Measurements from ENCODE around the gene GALNT17. TPM values are rescaled to one million over a fixed set of nuclear protein-coding genes. Genes with fewer than 3 reads are reported as not detected.

GALNT17 gene
- total RNA-seq, 1 donor from 2014 or later: 2.7 TPM

DNA sequence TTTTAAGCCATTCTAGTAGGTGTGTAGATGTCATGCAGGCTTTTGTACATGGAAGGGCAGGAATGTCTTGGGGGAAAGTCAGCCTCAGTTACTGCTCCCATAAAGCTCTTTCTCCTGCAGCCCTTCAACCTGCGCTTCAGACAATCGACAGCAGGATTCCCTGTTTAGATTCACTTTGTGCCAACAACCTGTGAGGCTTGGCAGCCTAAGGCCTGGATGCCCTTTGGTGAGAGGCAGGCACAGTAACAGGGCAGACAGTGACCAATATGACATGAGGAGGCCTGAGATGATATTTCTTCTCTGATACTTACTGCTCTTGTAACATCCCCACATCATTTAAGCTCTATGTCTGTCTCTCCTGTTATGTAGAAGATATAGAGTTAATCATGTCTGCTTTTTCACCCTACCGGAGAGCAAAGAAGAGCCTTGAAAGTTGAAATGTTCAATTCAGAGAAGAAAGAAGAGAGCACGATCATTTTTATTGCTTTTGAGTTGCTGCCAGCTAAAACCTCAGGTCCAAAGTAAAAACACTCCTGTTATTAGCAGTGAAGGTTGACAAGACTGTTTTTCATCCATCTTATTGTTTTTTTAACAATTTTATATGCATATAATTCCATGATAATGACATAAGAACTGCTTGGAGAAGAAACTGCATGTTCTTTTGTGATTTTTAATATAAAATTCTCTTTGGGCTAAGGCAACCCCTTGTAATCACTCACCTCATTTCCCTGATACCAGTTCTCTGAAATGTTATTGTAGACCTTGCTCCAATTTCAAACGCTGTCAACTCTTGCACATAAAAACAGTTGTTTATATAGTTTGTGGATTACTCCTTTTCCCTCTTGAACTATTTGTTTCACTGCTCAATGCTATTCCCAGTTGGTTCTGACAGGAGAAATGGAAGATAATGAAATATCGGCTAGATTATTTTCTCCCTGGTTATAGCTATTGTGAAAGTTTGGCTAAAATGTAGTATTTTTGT is 140.9 kb downstream of the GALNT17 start:
- H3K36me3 Mint-ChIP-seq: no peaks in the 10 kb centered on the region
- no peak for DNase-seq (ENCODE audit: low spot score in 2 of 2, unreplicated experiment in 2 of 2)

DNA sequence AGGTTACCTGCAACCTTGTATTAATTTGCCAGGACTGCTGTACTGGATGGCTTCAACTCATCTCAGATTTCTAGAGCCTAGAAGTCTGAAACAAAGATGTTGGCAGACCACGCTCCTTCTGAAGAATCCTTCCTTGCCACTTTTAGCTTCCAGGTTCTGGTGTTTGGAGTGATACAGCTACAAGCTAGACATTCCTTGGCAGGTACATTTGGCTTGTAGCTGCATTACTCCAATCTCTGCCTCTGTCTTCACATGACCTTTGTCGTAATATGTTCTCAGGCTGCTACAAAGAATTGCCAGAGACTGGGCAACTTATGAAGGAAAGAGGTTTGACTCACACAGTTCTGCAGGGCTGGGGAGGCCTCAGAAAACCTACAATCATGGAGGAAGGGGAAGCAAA is 146.3 kb downstream of the GALNT17 start:
- Mint-ChIP-seq H3K27me3 (ENCODE audit: low read depth) (peaks cover 11% of the 10 kb centered on the region), H3K27ac (no peak overlapping the region), H3K36me3 (no peaks in the 10 kb centered on the region), H3K4me1 (peaks cover 8% of the 10 kb centered on the region), H3K9me3 (no peaks in the 10 kb centered on the region), H3K4me3 (no peak overlapping the region)
- TF ChIP-seq, protein P1, sequence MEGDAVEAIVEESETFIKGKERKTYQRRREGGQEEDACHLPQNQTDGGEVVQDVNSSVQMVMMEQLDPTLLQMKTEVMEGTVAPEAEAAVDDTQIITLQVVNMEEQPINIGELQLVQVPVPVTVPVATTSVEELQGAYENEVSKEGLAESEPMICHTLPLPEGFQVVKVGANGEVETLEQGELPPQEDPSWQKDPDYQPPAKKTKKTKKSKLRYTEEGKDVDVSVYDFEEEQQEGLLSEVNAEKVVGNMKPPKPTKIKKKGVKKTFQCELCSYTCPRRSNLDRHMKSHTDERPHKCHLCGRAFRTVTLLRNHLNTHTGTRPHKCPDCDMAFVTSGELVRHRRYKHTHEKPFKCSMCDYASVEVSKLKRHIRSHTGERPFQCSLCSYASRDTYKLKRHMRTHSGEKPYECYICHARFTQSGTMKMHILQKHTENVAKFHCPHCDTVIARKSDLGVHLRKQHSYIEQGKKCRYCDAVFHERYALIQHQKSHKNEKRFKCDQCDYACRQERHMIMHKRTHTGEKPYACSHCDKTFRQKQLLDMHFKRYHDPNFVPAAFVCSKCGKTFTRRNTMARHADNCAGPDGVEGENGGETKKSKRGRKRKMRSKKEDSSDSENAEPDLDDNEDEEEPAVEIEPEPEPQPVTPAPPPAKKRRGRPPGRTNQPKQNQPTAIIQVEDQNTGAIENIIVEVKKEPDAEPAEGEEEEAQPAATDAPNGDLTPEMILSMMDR (IDR thresholded peaks at IDR 0.05; ENCODE audit: unreplicated experiment): no peak
- DNase-seq (ENCODE audit: low spot score in 2 of 2, unreplicated experiment in 2 of 2): no peak

More for the DNA sequence above, 140.9 kb downstream of the GALNT17 start:
- H3K4me1 Mint-ChIP-seq: peaks cover 44% of the 10 kb centered on the region
- H3K9me3 Mint-ChIP-seq: no peaks in the 10 kb centered on the region
- TF ChIP-seq, protein P1 (IDR thresholded peaks at IDR 0.05; ENCODE audit: unreplicated experiment): no peak
- H3K4me3 Mint-ChIP-seq: no peak overlapping the region
- H3K27me3 Mint-ChIP-seq (ENCODE audit: low read depth): peaks cover 1% of the 10 kb centered on the region
- H3K27ac Mint-ChIP-seq: peak overlapping the region; percentile 90

DNA sequence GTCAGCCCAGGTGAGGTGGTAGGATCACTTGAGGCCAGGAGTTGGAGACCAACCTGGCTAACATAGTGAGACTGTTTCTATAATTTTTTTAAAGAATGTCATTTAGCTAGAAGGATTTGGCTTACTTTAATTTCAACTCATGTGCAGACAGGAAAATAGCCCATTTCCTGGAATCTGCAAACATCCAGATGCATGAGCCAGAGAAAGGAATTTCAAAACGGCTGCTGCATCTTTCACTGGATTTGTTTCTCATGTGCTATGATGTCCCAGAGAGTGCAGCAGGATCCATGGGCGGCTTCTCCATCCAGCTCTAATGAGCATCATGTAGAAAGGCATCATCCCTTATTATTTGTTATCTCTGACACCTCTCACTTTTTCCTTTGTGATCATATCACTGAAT is 149.3 kb downstream of the GALNT17 start:
- Mint-ChIP-seq H3K27me3 (ENCODE audit: low read depth) (peaks cover 11% of the 10 kb centered on the region), H3K27ac (no peak overlapping the region), H3K4me1 (peaks cover 10% of the 10 kb centered on the region), H3K4me3 (no peak overlapping the region), H3K9me3 (no peaks in the 10 kb centered on the region), H3K36me3 (no peaks in the 10 kb centered on the region)
- TF ChIP-seq, protein P1 (IDR thresholded peaks at IDR 0.05; ENCODE audit: unreplicated experiment): no peak
- DNase-seq (ENCODE audit: low spot score in 2 of 2, unreplicated experiment in 2 of 2): no peak

DNA sequence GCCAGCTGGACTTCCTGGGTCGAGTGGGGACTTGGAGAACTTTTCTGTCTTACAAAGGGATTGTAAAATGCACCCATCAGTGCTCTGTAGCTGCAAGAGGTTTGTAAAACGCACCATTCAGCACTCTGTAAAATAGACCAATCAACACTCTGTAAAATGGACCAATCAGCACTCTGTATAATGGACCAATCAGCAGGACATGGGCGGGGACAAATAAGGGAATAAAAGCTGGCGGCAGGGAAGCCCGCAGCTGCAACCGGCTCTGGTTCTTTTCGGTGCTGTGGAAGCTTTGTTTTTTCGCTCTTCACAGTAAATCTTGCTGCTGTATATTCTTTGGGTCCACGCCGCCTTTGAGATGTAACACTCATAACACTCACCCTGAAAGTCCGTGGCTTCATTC is 151.9 kb downstream of the GALNT17 start:
- TF ChIP-seq, protein P1 (IDR thresholded peaks at IDR 0.05; ENCODE audit: unreplicated experiment): no peak
- Mint-ChIP-seq H3K36me3 (no peaks in the 10 kb centered on the region), H3K4me1 (peaks cover 12% of the 10 kb centered on the region), H3K9me3 (no peaks in the 10 kb centered on the region), H3K27ac (no peak overlapping the region), H3K4me3 (no peak overlapping the region), H3K27me3 (ENCODE audit: low read depth) (peaks cover 14% of the 10 kb centered on the region)
- no peak for DNase-seq (ENCODE audit: low spot score in 2 of 2, unreplicated experiment in 2 of 2)

DNA sequence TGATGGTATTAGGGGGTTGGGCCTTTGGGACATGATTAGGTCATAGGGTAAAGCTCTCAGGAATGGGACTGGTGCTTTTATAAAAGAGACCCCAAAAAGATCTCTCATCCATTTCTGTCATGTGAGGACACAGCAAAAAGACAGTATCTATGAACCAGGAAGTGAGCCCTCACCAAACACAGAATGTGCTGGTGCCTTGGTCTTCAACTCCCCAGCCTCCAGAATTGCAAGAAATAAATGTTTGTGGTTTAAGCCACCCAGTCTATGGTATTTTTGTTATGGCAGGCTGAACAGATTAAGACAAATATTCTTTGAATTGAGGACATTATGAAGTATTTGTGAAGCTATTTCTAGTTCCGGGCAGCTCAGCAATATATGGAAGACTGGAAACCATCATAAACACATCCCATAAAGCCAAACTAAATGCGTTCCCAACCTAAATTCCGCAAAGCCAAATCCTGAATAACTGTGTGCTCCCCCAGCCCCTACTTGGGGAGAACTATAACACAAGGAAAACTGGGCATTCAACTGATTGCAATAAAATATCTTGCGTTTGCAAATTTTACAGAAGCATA is 153.7 kb downstream of the GALNT17 start:
- TF ChIP-seq, protein P1 (IDR thresholded peaks at IDR 0.05; ENCODE audit: unreplicated experiment): no peak
- peaks cover 11% of the 10 kb centered on the region for H3K27me3 Mint-ChIP-seq (ENCODE audit: low read depth)
- no peak overlapping the region for H3K27ac Mint-ChIP-seq
- no peak overlapping the region for H3K4me3 Mint-ChIP-seq
- no peak for DNase-seq (ENCODE audit: low spot score in 2 of 2, unreplicated experiment in 2 of 2)
- no peaks in the 10 kb centered on the region for H3K9me3 Mint-ChIP-seq
- H3K4me1 Mint-ChIP-seq: peaks cover 12% of the 10 kb centered on the region
- no peaks in the 10 kb centered on the region for H3K36me3 Mint-ChIP-seq
